Right lobe of liver (tissue), 4 donors: ENCODE results near the gene ATE1.

Experiments
- POLR2A ChIP-seq: fragments of 450-650 bp; IDR thresholded peaks from one replicate; pipeline ENCODE4 v1.6.1; 2017; ENCODE audit warnings: antibody characterized with exemption, mild to moderate bottlenecking
- TF ChIP-seq, protein P1 (sequence below), 4 donors: fragments of 200-600 bp in 3 of 4; fragments of 450-650 bp in 1 of 4; IDR thresholded peaks; one replicate each; pipeline versions ENCODE4 v1.5.1 to v1.8.0; 2016 to 2022; ENCODE audit warnings: antibody characterized with exemption in 4 of 4, mild to moderate bottlenecking in 2 of 4
- donor health status: DM: no; HTN: no; CAD: no.
- donor health status: DM: no; HTN: no; CAD: no.
- donor health status: DM: no; HTN: yes; CAD: no.

GRCh38 chr10:121846555-121846954 lies 81.3 kb downstream of the ATE1 start:
- TF ChIP-seq, protein P1, sequence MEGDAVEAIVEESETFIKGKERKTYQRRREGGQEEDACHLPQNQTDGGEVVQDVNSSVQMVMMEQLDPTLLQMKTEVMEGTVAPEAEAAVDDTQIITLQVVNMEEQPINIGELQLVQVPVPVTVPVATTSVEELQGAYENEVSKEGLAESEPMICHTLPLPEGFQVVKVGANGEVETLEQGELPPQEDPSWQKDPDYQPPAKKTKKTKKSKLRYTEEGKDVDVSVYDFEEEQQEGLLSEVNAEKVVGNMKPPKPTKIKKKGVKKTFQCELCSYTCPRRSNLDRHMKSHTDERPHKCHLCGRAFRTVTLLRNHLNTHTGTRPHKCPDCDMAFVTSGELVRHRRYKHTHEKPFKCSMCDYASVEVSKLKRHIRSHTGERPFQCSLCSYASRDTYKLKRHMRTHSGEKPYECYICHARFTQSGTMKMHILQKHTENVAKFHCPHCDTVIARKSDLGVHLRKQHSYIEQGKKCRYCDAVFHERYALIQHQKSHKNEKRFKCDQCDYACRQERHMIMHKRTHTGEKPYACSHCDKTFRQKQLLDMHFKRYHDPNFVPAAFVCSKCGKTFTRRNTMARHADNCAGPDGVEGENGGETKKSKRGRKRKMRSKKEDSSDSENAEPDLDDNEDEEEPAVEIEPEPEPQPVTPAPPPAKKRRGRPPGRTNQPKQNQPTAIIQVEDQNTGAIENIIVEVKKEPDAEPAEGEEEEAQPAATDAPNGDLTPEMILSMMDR (IDR thresholded peaks at IDR 0.05) = no peak
- no peak for TF ChIP-seq POLR2A
